SK-N-SH (cell line): Measurements from ENCODE around the gene RNF13. TPM values are rescaled to one million over a fixed set of nuclear protein-coding genes. Genes with fewer than 3 reads are reported as not detected.
"Not testable (repeated sequence)": the region's sequence is repeated elsewhere in the genome, so short reads cannot be mapped to it uniquely, and the experiment has no call there.

Experiments
- CTCF ChIA-PET: fragments of 300-600, 350-600 bp; formaldehyde crosslinking; extraction: SDS; loops from one replicate; lab custom pipeline; 2021; lab: Yijun Ruan, JAX
- POLR2A ChIA-PET: fragments of 350-600 bp; sonication (Branson Sonifier 250); formaldehyde crosslinking; extraction: SDS; loops from one replicate; lab custom pipeline; 2020; ENCODE audit warnings: antibody characterized with exemption, inconsistent platforms; lab: Yijun Ruan, JAX
- DNase-seq: peaks from one replicate; pipeline ENCODE4 v3.0.0; 2012
- H2AFZ ChIP-seq: fragments of 200-600 bp; sonication (generic); 2 replicates; pipeline ENCODE4 v1.8.1; 2016; ENCODE audit warnings: antibody characterized with exemption, mild to moderate bottlenecking, low read depth
- H3F3A ChIP-seq: fragments of 200-600 bp; sonication (generic); replicated peaks from 2 replicates; pipeline ENCODE3; 2016; ENCODE audit warnings: antibody characterized with exemption, mild to moderate bottlenecking; ENCODE audit not compliant: insufficient read depth
- H3K27ac ChIP-seq, 2 experiments: fragments of 200-500 bp in 1 of 2; fragments of 200-600 bp in 1 of 2; sonication (Bioruptor generic) in 1 of 2; sonication (generic), shearing (Covaris generic) in 1 of 2; 2 replicates each; pipeline versions ENCODE4 v1.5.1 to v1.6.1; 2014 to 2016; ENCODE audit warnings: low read depth in 2 of 2, inconsistent platforms in 1 of 2, low read length in 1 of 2, mild to moderate bottlenecking in 1 of 2, mixed read lengths in 1 of 2
- H3K27me3 ChIP-seq: fragments of 200-600 bp; sonication (generic), shearing (Covaris generic); 2 replicates; pipeline ENCODE4 v1.6.1; 2016; ENCODE audit warnings: mixed run types; ENCODE audit not compliant: insufficient read depth
- H3K36me3 ChIP-seq, 2 experiments: fragments of 200-500 bp in 1 of 2; fragments of 200-600 bp in 1 of 2; sonication (Bioruptor generic) in 1 of 2; sonication (generic) in 1 of 2; replicated peaks in 1 of 2; 2 replicates each; pipeline versions ENCODE3 to v1.5.1; 2014 to 2016; ENCODE audit warnings: low read length in 1 of 2, mild to moderate bottlenecking in 1 of 2; ENCODE audit not compliant: insufficient read depth in 2 of 2, control insufficient read depth in 1 of 2
- H3K4me1 ChIP-seq, 2 experiments: fragments of 200-500 bp in 1 of 2; fragments of 200-600 bp in 1 of 2; sonication (Bioruptor generic) in 1 of 2; sonication (generic), shearing (Covaris generic) in 1 of 2; 2 replicates each; pipeline versions ENCODE4 v1.5.1 to v1.6.1; 2014 to 2016; ENCODE audit warnings: low read depth in 1 of 2, low read length in 1 of 2, mixed run types in 1 of 2; ENCODE audit not compliant: insufficient read depth in 2 of 2, control insufficient read depth in 1 of 2
- H3K4me2 ChIP-seq: fragments of 200-600 bp; sonication (generic), shearing (Covaris generic); 2 replicates; pipeline ENCODE4 v1.6.1; 2017; ENCODE audit warnings: mixed run types
- H3K4me3 ChIP-seq, 2 experiments: fragments of 200-500 bp in 1 of 2; fragments of 200-600 bp in 1 of 2; sonication (Bioruptor generic) in 1 of 2; sonication (generic), shearing (Covaris generic) in 1 of 2; 2 replicates each; pipeline versions ENCODE4 v1.5.1 to v1.8.1; 2014 to 2016; ENCODE audit warnings: low read depth in 2 of 2, inconsistent platforms in 1 of 2, low read length in 1 of 2, mild to moderate bottlenecking in 1 of 2, mixed read lengths in 1 of 2, moderate library complexity in 1 of 2
- H3K79me2 ChIP-seq: fragments of 200-600 bp; sonication (generic); 2 replicates; pipeline ENCODE4 v1.8.1; 2017; ENCODE audit warnings: mild to moderate bottlenecking; ENCODE audit not compliant: insufficient read depth
- H3K9ac ChIP-seq: fragments of 200-600 bp; sonication (generic); 2 replicates; pipeline ENCODE4 v1.6.1; 2017; ENCODE audit warnings: mixed run types
- H3K9me2 ChIP-seq: fragments of 200-600 bp; sonication (generic); 2 replicates; pipeline ENCODE4 v1.6.1; 2017; ENCODE audit warnings: mixed run types
- H3K9me3 ChIP-seq: fragments of 200-600 bp; sonication (generic); 2 replicates; pipeline ENCODE4 v1.6.1; 2017; ENCODE audit warnings: mixed run types, mild to moderate bottlenecking, moderate library complexity
- H4K20me1 ChIP-seq: fragments of 200-600 bp; sonication (generic); 2 replicates; pipeline ENCODE4 v1.6.1; 2017; ENCODE audit warnings: mild to moderate bottlenecking, mixed run types; ENCODE audit not compliant: insufficient read depth
- FOXJ3 ChIP-seq: sonication (generic); formaldehyde crosslinking; IDR thresholded peaks from 2 replicates; pipeline ENCODE4 v1.5.1; 2020; ENCODE audit warnings: mild to moderate bottlenecking, missing genetic modification reagents
- RAD21 ChIP-seq: IDR thresholded peaks from 2 replicates; pipeline ENCODE4 v1.6.1; 2012; ENCODE audit warnings: mild to moderate bottlenecking, low read length
- REST ChIP-seq: IDR thresholded peaks from 2 replicates; pipeline ENCODE4 v1.6.1; 2012; ENCODE audit warnings: mild to moderate bottlenecking, low read depth, low read length, moderate library complexity
- RFX5 ChIP-seq: IDR thresholded peaks from 2 replicates; pipeline ENCODE4 v1.6.1; 2012; ENCODE audit warnings: mild to moderate bottlenecking, improper control_type of control experiment, low read length
- RXRA ChIP-seq: IDR thresholded peaks from 2 replicates; pipeline ENCODE4 v1.4.0; 2012; ENCODE audit warnings: low read depth, mild to moderate bottlenecking, borderline replicate concordance
- SMC3 ChIP-seq: IDR thresholded peaks from 2 replicates; pipeline ENCODE4 v1.6.1; 2012; ENCODE audit warnings: low read depth, low read length, improper control_type of control experiment
- TCF12 ChIP-seq: IDR thresholded peaks from 2 replicates; pipeline ENCODE4 v1.4.0; 2012
- YY1 ChIP-seq: IDR thresholded peaks from 2 replicates; pipeline ENCODE4 v1.4.0; 2012; ENCODE audit warnings: low read depth, mild to moderate bottlenecking
- WGBS: methylation state at CpG from one replicate; pipeline ENCODE4 v1.1.6; 2017; ENCODE audit warnings: low lambda C conversion rate; 5-methylcytosine and 5-hydroxymethylcytosine counted together
- polyA plus RNA-seq, 3 experiments: library from polyadenylated mRNA; depleted of rRNA; stranded (reverse); fragments of >200 nt; gene quantifications; 2 replicates each; pipeline ENCODE4 v1.2.3, GENCODE V29; 2012
- TF ChIP-seq, protein P1 (sequence below): fragments of 200-600 bp; sonication (generic); IDR thresholded peaks from 2 replicates; pipeline ENCODE4 v1.6.1; 2017; ENCODE audit warnings: antibody characterized with exemption, mild to moderate bottlenecking, moderate library complexity

RNF13 gene
- polyA plus RNA-seq, 1 of the 3 experiments (the other 2 are of a cell fraction), result 14.9 TPM

DNA sequence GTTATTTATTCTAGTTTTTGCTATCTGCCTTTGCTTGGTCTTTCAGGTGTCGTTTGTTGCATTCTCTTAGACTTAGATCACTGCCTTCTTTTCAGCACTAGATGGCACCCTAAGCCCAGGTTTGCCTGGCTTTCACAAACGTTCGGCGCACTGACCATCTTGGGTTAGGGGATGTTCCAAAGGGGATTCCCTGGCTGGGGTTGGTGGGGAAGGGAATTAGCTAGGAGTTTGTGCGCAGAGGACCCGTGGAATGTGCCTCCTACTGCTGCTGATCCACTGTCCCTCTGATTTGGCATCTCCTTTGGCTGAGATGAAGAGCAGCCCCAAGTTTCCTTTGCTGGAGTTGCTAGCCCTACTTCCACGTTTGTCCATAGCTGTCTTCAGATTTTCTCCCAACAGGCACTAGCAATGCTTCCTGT is 123.8 kb downstream of the RNF13 start:
- peaks cover 12% of the 10 kb centered on the region; the same call in 1 of the 2 replicates for H3K9me3 ChIP-seq

DNA sequence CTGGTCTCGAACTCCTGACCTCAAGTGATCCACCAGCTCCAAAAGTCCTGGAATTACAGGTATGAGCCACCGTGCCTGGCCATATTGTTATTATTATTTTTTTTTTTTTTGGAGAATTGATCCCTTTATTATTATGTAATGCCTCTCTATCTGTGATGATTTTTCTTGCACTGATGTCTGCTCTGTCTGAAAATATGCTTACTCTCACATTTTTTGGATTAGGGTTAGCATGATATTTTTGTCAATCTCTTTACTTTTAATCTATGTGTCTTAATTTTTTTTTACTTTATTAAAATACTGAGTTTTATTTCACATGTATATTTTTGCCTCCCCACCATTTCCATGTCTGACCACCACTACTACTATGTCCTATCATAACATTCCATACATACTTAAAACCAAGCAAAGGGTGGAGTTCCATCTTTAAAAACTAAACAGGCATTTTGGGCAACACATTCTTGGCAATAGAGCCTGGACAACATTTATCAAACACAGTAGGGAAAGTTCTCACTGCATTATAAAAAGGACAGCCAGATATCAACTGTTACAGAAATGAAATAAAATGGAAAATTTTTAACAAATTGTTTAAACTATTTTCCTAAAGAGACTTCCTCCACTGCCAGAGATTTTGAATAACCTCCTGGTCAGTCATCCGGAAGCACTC is 125.5 kb downstream of the RNF13 start:
- H2AFZ ChIP-seq, H3K4me1 ChIP-seq, H3K27me3 ChIP-seq, POLR2A ChIA-PET, H3K4me2 ChIP-seq, H4K20me1 ChIP-seq, H3K27ac ChIP-seq, H3K9ac ChIP-seq, DNase-seq, H3K4me3 ChIP-seq, H3K9me2 ChIP-seq: not testable (repeated sequence)
- peaks cover 13% of the 10 kb centered on the region; the same call in 1 of the 2 replicates for H3K79me2 ChIP-seq
- CTCF ChIA-PET, result interaction anchor here (0.6 to 3.3 kb wide), 3 partner anchors 29 to 558 kb away, joined by 3 to 26 read pairs (median 19); no protein-coding TSS in a partner anchor
- peaks cover 12% of the 10 kb centered on the region for H3F3A ChIP-seq
- peaks cover 4 to 63% of the 10 kb centered on the region in 2 experiments for H3K36me3 ChIP-seq
- H3K9me3 ChIP-seq, result peaks cover 12% of the 10 kb centered on the region; the same call in 1 of the 2 replicates
- WGBS, result 87% methylated on average over 3 of the region's 3 CpGs

More for the DNA sequence above, 123.8 kb downstream of the RNF13 start:
- Histone ChIP-seq H3K36me3 (peaks cover 0 to 58% of the 10 kb centered on the region in 2 experiments), H3K4me2 (no peak overlapping the region), H3K9me2 (no peaks in the 10 kb centered on the region), H3K9ac (no peak overlapping the region), H4K20me1 (no peaks in the 10 kb centered on the region), H3K79me2 (peaks cover 9% of the 10 kb centered on the region; the same call in 1 of the 2 replicates), H2AFZ (no peak overlapping the region), H3K4me3 (no peak overlapping the region; a peak in 1 of 4 replicates), H3K27me3 (no peaks in the 10 kb centered on the region), H3K4me1 (no peaks in the 10 kb centered on the region), H3F3A (peaks cover 12% of the 10 kb centered on the region), H3K27ac (no peak overlapping the region)
- CTCF ChIA-PET, result interaction anchor here (0.8 to 3.8 kb wide), 23 partner anchors 8 to 349 kb away, joined by 3 to 26 read pairs (median 4); no protein-coding TSS in a partner anchor
- peak; percentile 48 for DNase-seq
- TF ChIP-seq RAD21 (peak; percentile 88), RXRA (no peak), FOXJ3 (CRISPR knock-in tag) (no peak), RFX5 (no peak), SMC3 (peak; percentile 77), REST (no peak), TCF12 (no peak), YY1 (no peak)
- TF ChIP-seq, protein P1, sequence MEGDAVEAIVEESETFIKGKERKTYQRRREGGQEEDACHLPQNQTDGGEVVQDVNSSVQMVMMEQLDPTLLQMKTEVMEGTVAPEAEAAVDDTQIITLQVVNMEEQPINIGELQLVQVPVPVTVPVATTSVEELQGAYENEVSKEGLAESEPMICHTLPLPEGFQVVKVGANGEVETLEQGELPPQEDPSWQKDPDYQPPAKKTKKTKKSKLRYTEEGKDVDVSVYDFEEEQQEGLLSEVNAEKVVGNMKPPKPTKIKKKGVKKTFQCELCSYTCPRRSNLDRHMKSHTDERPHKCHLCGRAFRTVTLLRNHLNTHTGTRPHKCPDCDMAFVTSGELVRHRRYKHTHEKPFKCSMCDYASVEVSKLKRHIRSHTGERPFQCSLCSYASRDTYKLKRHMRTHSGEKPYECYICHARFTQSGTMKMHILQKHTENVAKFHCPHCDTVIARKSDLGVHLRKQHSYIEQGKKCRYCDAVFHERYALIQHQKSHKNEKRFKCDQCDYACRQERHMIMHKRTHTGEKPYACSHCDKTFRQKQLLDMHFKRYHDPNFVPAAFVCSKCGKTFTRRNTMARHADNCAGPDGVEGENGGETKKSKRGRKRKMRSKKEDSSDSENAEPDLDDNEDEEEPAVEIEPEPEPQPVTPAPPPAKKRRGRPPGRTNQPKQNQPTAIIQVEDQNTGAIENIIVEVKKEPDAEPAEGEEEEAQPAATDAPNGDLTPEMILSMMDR, result peak; percentile 63
- 55% methylated on average over 7 of the region's 7 CpGs for WGBS
- POLR2A ChIA-PET, result no interaction called here
